Measurements from ENCODE around the gene ALKBH8. TPM values are rescaled to one million over a fixed set of nuclear protein-coding genes. Genes with fewer than 3 reads are reported as not detected.

ALKBH8 gene
- 3.8 TPM for polyA plus RNA-seq (2012; ENCODE audit: low read depth, missing spikeins)

- FAIRE-seq (peak; percentile 85), DNase-seq (ENCODE audit: insufficient read length, low spot score) (peak; percentile 26)
- peak; percentile 57 for TF ChIP-seq POLR2A (IDR thresholded peaks at IDR 0.05; ENCODE audit: low read depth, low read length)
- no peak for TF ChIP-seq POLR2AphosphoS5 (IDR thresholded peaks at IDR 0.05; ENCODE audit: low read depth, low read length)
- peak; percentile 94 for TF ChIP-seq SPI1 (IDR thresholded peaks at IDR 0.05; ENCODE audit: low read depth, low read length)
- TF ChIP-seq PAX5 (IDR thresholded peaks at IDR 0.05; ENCODE audit: insufficient read depth, low read length, severe bottlenecking), result no peak
- peak; percentile 34; the same call in 1 of the 2 replicates for TF ChIP-seq POU2F2 (IDR thresholded peaks at IDR 0.05; ENCODE audit: low read depth, low read length)
- peak; percentile 3; the same call in 1 of the 2 replicates for TF ChIP-seq TAF1 (IDR thresholded peaks at IDR 0.05; ENCODE audit: low read depth, low read length)
Observed at GRCh38 chr11:107565219-107565937, at the start of gene ALKBH8. Gene ALKBH8, minus strand, starts transcription at chr11:107565735. Its CDS starts 4,842 bp downstream, at chr11:107560893.

DNA sequence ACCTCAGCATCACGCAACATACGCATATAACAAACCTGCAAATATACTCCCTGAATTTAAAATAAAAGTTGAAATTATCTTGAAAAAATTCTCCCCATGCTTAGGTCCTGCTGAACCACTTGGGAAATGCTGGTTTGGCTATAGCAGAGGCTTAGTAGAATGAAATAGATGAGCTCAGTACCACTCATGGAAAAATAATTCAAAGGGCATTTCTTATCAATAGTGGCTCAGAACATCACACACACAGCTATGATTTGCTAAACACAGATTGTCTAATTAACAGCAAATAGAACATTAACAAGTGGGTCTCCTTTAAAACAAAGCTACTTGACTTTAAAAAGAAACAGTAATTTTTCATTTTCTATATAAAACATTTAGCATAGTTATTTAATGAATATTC, 46.9 kb upstream of the ALKBH8 start:
- no peak for FAIRE-seq
- TF ChIP-seq TAF1 (IDR thresholded peaks at IDR 0.05; ENCODE audit: low read depth, low read length) (no peak), POU2F2 (IDR thresholded peaks at IDR 0.05; ENCODE audit: low read depth, low read length) (no peak), PAX5 (IDR thresholded peaks at IDR 0.05; ENCODE audit: insufficient read depth, low read length, severe bottlenecking) (no peak), POLR2A (IDR thresholded peaks at IDR 0.05; ENCODE audit: low read depth, low read length) (no peak), SPI1 (IDR thresholded peaks at IDR 0.05; ENCODE audit: low read depth, low read length) (no peak), POLR2AphosphoS5 (IDR thresholded peaks at IDR 0.05; ENCODE audit: low read depth, low read length) (no peak)
- DNase-seq (ENCODE audit: insufficient read length, low spot score), result no peak

DNA sequence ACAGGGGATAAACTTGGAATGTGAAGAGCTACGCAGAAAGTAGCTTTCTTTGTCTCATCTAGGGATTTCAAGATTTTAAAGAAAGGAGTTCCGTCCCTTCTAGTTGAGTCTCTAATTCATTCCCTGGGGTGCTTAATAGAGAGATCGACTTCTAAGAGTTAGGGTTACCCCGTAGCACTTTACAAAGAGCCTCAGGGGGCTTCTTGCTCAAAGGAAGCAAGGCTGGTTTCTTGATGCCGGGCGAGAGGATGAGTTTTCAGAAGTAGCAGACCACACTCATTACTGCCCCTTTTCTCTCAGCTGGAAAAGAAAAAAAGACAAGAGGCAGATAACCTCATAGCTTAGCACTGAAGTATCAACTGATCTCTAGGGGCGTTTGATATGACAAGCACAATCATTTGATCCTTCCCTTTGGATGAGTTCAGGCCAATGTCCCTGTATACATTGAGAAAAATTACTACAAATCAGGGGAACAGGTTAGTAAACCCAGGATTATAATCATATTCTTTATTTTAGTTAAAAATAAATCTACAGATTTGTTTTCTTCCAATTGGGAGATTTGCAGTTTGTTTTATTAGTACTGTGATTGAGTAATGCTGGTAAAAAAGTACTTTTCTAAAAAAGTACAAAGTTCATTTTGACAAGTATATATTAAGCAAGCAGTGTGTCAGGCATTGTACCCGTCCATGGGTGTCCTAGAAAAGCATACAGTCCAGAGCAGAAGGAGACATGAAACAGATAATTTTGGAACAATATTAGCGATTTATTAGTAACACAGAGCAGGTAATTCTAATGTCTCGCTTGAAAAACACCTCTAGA, 44.1 kb upstream of the ALKBH8 start:
- FAIRE-seq, result no peak
- no peak for TF ChIP-seq POLR2AphosphoS5 (IDR thresholded peaks at IDR 0.05; ENCODE audit: low read depth, low read length)

GRCh38 chr11:107608809-107609208, 43.3 kb upstream of the ALKBH8 start:
- no peak for FAIRE-seq
- no peak for DNase-seq (ENCODE audit: insufficient read length, low spot score)
- TF ChIP-seq POLR2AphosphoS5 (IDR thresholded peaks at IDR 0.05; ENCODE audit: low read depth, low read length) (no peak), POU2F2 (IDR thresholded peaks at IDR 0.05; ENCODE audit: low read depth, low read length) (no peak)

More for the DNA sequence above, 44.1 kb upstream of the ALKBH8 start:
- DNase-seq (ENCODE audit: insufficient read length, low spot score), result no peak

DNA sequence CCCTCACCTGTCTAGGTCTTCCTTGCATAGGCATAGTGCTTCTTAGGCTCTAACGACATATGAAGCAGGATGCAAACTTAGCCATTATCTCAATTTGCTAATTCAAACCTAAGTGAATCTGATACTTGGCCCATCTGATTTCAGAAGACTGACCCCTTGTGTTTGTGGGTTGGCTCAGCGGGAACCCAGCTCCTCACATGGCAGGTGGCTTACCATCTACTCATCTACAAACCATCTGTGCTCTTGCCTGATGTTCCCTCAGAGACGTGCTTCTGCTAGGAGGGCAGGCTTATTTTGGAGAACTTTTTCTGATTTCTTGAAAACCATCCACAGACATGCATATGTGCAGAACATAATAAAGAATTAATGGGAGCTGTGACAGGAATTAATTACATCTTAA, 40.6 kb upstream of the ALKBH8 start:
- DNase-seq (ENCODE audit: insufficient read length, low spot score) (no peak), FAIRE-seq (no peak)
- TF ChIP-seq POU2F2 (IDR thresholded peaks at IDR 0.05; ENCODE audit: low read depth, low read length), result no peak
- TF ChIP-seq TAF1 (IDR thresholded peaks at IDR 0.05; ENCODE audit: low read depth, low read length), result no peak
- TF ChIP-seq SPI1 (IDR thresholded peaks at IDR 0.05; ENCODE audit: low read depth, low read length), result no peak
- TF ChIP-seq POLR2A (IDR thresholded peaks at IDR 0.05; ENCODE audit: low read depth, low read length), result no peak
- TF ChIP-seq PAX5 (IDR thresholded peaks at IDR 0.05; ENCODE audit: insufficient read depth, low read length, severe bottlenecking), result no peak
- no peak for TF ChIP-seq POLR2AphosphoS5 (IDR thresholded peaks at IDR 0.05; ENCODE audit: low read depth, low read length)

DNA sequence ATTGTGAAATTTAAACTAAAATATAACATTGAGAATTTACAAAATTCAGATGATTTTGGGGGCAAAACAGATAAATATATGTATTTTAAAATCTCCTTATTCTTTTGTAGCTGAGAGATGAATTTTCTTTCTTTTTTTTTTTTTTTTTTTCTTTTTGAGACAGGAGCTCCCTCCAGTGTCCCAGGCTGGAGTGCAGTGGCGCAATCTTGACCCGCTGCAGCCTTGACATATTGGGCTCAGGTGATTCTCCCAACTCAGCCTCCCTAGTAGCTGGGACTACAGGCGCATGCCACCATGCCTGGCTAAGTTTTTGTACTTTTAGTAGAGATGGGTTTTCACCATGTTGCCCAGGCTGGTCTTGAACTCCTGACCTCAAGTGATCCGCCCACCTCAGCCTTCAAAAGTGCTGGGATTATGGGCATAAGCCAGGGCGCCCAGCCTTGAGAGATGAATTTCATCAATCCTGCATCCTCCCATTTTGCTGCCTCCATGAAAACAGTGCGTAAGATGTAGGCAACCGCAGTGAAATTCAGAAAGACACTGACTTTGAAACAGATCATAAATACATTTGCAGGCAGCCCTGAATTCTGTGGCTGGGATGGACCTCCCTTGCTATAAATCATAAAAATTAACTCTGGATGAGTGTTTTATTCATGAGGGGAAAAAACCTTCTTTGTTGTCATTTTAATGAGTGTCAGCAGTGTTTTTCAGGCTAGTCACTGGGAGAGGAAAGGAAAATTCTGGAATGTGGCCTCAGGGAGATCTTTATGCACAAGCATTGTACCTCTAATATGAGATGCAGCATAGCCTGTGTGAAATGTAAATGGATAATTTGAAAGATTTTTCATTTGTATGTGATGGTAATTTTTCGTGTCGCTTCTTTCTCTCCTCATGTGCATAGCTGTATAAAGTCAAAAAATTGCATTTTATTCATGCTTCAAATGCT, 39.8 kb upstream of the ALKBH8 start:
- no peak for DNase-seq (ENCODE audit: insufficient read length, low spot score)
- TF ChIP-seq POLR2A (IDR thresholded peaks at IDR 0.05; ENCODE audit: low read depth, low read length), result no peak
- no peak for TF ChIP-seq POLR2AphosphoS5 (IDR thresholded peaks at IDR 0.05; ENCODE audit: low read depth, low read length)
- no peak for TF ChIP-seq PAX5 (IDR thresholded peaks at IDR 0.05; ENCODE audit: insufficient read depth, low read length, severe bottlenecking)
- TF ChIP-seq TAF1 (IDR thresholded peaks at IDR 0.05; ENCODE audit: low read depth, low read length), result no peak
- TF ChIP-seq POU2F2 (IDR thresholded peaks at IDR 0.05; ENCODE audit: low read depth, low read length), result no peak
- TF ChIP-seq SPI1 (IDR thresholded peaks at IDR 0.05; ENCODE audit: low read depth, low read length), result no peak

DNA sequence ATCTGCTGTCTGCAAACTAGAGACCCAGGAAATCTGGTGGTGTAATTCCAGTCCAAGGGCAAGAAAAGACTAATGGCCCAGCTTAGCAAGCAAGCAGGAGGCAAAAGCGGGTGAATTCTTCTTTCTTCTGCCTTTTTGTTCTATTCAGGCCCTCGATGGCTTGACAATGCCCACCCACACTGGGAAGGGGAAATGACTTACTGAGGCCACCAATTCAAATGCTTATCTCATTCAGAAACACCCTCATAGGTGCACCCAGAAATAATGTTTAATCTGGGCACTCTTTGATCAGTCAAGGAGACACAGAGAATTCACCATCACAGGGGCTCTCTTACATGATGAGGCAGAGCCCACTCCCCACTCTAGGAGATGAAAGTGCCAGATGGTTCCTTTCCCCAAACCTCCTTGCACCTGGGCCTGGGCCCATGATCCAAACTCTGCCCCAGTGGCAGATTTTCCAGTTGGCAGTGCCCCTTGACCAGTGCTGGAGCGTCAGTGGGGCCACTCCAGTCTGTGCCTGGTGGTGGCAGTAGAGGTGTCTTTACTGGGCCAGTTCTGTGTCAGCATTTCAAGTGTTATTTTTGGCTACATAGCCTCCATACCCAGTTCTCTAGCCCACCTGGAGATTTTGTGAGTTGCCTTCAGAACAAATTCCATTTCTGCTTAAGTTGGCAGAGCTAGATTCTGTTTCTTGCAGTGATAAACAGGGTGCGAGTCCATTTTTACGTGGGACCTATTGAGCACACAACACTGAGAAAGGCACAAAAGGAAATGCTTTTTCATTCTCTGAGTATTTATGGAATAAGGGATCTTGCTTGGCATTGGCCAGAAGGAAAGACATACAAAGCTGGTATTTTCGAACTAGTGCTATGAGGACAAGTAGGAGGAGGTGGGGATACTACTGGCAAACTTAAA, 32.9 kb upstream of the ALKBH8 start:
- FAIRE-seq, result peak; percentile 73
- TF ChIP-seq SPI1 (IDR thresholded peaks at IDR 0.05; ENCODE audit: low read depth, low read length) (no peak), TAF1 (IDR thresholded peaks at IDR 0.05; ENCODE audit: low read depth, low read length) (no peak), POU2F2 (IDR thresholded peaks at IDR 0.05; ENCODE audit: low read depth, low read length) (no peak), PAX5 (IDR thresholded peaks at IDR 0.05; ENCODE audit: insufficient read depth, low read length, severe bottlenecking) (no peak)
- DNase-seq (ENCODE audit: insufficient read length, low spot score), result no peak

More for the DNA sequence above, 39.8 kb upstream of the ALKBH8 start:
- FAIRE-seq, result no peak

- no peak for FAIRE-seq
- TF ChIP-seq SPI1 (IDR thresholded peaks at IDR 0.05; ENCODE audit: low read depth, low read length) (no peak), POLR2AphosphoS5 (IDR thresholded peaks at IDR 0.05; ENCODE audit: low read depth, low read length) (no peak), POLR2A (IDR thresholded peaks at IDR 0.05; ENCODE audit: low read depth, low read length) (no peak), POU2F2 (IDR thresholded peaks at IDR 0.05; ENCODE audit: low read depth, low read length) (no peak), TAF1 (IDR thresholded peaks at IDR 0.05; ENCODE audit: low read depth, low read length) (no peak), PAX5 (IDR thresholded peaks at IDR 0.05; ENCODE audit: insufficient read depth, low read length, severe bottlenecking) (no peak)
- no peak for DNase-seq (ENCODE audit: insufficient read length, low spot score)
Observed at GRCh38 chr11:107594736-107595135, 29.2 kb upstream of the ALKBH8 start.

Measured in GM12891 (cell line).